ENCODE results near the gene SIRT7. TPM values are rescaled to one million over a fixed set of nuclear protein-coding genes. Genes with fewer than 3 reads are reported as not detected.

The SIRT7 gene
- total RNA-seq, 1 experiment from 2014 or later: 24.2 TPM

DNA sequence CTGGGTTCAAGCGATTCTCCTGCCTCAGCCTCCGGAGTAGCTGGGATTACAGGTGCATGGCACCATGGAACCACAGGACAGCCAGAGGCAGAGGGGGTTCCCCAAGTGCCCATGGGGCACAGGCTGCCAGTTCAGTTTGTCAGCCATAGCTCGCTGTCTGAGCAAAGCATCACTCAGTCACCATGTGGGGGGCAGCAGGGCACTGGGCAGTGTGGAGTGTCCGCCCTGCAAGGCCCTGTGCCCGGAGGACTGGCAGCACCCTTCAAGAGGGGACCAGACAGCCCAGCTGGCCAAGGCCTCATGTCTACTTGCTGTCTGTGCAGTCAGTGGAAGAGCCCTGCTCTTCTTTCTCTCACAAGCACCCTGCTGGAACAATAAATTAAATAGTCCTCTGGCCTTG is 33.0 kb downstream of the SIRT7 start (continued):
- TF ChIP-seq, protein P1, sequence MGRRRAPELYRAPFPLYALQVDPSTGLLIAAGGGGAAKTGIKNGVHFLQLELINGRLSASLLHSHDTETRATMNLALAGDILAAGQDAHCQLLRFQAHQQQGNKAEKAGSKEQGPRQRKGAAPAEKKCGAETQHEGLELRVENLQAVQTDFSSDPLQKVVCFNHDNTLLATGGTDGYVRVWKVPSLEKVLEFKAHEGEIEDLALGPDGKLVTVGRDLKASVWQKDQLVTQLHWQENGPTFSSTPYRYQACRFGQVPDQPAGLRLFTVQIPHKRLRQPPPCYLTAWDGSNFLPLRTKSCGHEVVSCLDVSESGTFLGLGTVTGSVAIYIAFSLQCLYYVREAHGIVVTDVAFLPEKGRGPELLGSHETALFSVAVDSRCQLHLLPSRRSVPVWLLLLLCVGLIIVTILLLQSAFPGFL (CRISPR knock-in tag; IDR thresholded peaks at IDR 0.05; ENCODE audit: borderline replicate concordance): no peak
- no peak for TF ChIP-seq RORB (CRISPR knock-in tag; IDR thresholded peaks at IDR 0.05)
- TF ChIP-seq PRRX2 (CRISPR knock-in tag; IDR thresholded peaks at IDR 0.05): no peak
- TF ChIP-seq, protein P2, sequence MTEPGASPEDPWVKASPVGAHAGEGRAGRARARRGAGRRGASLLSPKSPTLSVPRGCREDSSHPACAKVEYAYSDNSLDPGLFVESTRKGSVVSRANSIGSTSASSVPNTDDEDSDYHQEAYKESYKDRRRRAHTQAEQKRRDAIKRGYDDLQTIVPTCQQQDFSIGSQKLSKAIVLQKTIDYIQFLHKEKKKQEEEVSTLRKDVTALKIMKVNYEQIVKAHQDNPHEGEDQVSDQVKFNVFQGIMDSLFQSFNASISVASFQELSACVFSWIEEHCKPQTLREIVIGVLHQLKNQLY (CRISPR knock-in tag; IDR thresholded peaks at IDR 0.05): no peak

DNA sequence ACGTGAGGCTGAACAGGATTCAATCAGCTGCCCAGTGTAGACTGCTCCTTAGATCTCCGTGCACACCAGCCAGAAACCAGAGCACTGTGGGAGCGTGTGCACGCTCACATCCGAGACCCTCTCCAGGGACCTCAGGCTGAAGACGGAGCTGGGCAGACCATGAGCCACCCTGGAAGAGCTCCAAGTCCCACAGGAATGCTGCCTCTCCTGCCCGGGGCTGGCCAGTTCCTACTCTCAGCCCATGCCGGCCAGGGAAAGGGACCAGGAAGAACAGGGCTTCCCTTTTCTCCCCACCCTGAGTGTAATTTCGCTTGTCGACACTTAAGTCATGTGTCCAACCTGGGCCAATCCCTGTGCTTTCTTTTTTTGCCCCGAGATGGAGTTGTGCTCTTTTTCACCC is 33.5 kb downstream of the SIRT7 start:
- 0 out of 2 replicates have a peak, but pooled peaks cover 4% of the 10 kb centered on the region for H3K4me1 Mint-ChIP-seq
- no peaks in the 10 kb centered on the region for H3K9me3 Mint-ChIP-seq
- H3K27ac Mint-ChIP-seq: no peak overlapping the region; the same call in 1 of the 2 replicates
- no peaks in the 10 kb centered on the region for H3K27me3 Mint-ChIP-seq (ENCODE audit: low read depth)
- ATAC-seq (peak; percentile 21; the same call in 1 of the 2 replicates), DNase-seq (ENCODE audit: low spot score) (no peak)
- TF ChIP-seq RORB (CRISPR knock-in tag; IDR thresholded peaks at IDR 0.05): no peak
- CTCF ChIA-PET: interaction anchor here (0.5 to 2.7 kb wide), 3 partner anchors 15 to 364 kb away, joined by 3 to 10 read pairs (median 3); no protein-coding TSS in a partner anchor
- H3K4me3 Mint-ChIP-seq: no peak overlapping the region
- POLR2A ChIA-PET: no interaction called here
- peaks cover 58% of the 10 kb centered on the region for H3K36me3 Mint-ChIP-seq

GRCh38 chr17:81879121-81879520 is 38.9 kb downstream of the SIRT7 start:
- ATAC-seq: no peak
- Mint-ChIP-seq H3K36me3 (peaks cover 25% of the 10 kb centered on the region), H3K4me1 (no peaks in the 10 kb centered on the region), H3K27me3 (ENCODE audit: low read depth) (no peaks in the 10 kb centered on the region), H3K4me3 (no peak overlapping the region), H3K9me3 (no peaks in the 10 kb centered on the region), H3K27ac (peak overlapping the region; percentile 32; the same call in 1 of the 2 replicates)
- DNase-seq (ENCODE audit: low spot score): no peak
- POLR2A ChIA-PET: interaction anchor here (0.6 kb wide), 1 partner anchor 48 kb away, joined by 3 read pairs; no protein-coding TSS in a partner anchor
- CTCF ChIA-PET: no interaction called here
- TF ChIP-seq IRF2 (CRISPR knock-in tag; IDR thresholded peaks at IDR 0.05; ENCODE audit: borderline replicate concordance, low read depth) (no peak), AR (CRISPR knock-in tag; IDR thresholded peaks at IDR 0.05) (no peak), SMAD4 (CRISPR knock-in tag; IDR thresholded peaks at IDR 0.05) (no peak), ZNF138 (CRISPR knock-in tag; conservative IDR thresholded peaks at IDR 0.05) (no peak), ELF4 (CRISPR knock-in tag; IDR thresholded peaks at IDR 0.05; ENCODE audit: low read depth) (no peak), ETV6 (CRISPR knock-in tag; IDR thresholded peaks at IDR 0.05) (no peak), FOXP1 (CRISPR knock-in tag; IDR thresholded peaks at IDR 0.05; ENCODE audit: borderline replicate concordance) (no peak), ATF2 (CRISPR knock-in tag; IDR thresholded peaks at IDR 0.05; ENCODE audit: borderline replicate concordance, low read depth) (no peak), ZNF396 (CRISPR knock-in tag; IDR thresholded peaks at IDR 0.05; ENCODE audit: borderline replicate concordance) (no peak), SOX15 (CRISPR knock-in tag; IDR thresholded peaks at IDR 0.05) (no peak), GABPB1 (CRISPR knock-in tag; IDR thresholded peaks at IDR 0.05) (no peak), ZNF532 (CRISPR knock-in tag; IDR thresholded peaks at IDR 0.05; ENCODE audit: borderline replicate concordance) (no peak), EMX1 (CRISPR knock-in tag; IDR thresholded peaks at IDR 0.05) (no peak), MXD4 (CRISPR knock-in tag; IDR thresholded peaks at IDR 0.05; ENCODE audit: borderline replicate concordance) (no peak), NFE2L1 (CRISPR knock-in tag; IDR thresholded peaks at IDR 0.05) (no peak), MYBL2 (CRISPR knock-in tag; IDR thresholded peaks at IDR 0.05) (no peak)
- TF ChIP-seq, protein P3, sequence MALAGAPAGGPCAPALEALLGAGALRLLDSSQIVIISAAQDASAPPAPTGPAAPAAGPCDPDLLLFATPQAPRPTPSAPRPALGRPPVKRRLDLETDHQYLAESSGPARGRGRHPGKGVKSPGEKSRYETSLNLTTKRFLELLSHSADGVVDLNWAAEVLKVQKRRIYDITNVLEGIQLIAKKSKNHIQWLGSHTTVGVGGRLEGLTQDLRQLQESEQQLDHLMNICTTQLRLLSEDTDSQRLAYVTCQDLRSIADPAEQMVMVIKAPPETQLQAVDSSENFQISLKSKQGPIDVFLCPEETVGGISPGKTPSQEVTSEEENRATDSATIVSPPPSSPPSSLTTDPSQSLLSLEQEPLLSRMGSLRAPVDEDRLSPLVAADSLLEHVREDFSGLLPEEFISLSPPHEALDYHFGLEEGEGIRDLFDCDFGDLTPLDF (CRISPR knock-in tag; IDR thresholded peaks at IDR 0.05): no peak
- TF ChIP-seq, protein P4, sequence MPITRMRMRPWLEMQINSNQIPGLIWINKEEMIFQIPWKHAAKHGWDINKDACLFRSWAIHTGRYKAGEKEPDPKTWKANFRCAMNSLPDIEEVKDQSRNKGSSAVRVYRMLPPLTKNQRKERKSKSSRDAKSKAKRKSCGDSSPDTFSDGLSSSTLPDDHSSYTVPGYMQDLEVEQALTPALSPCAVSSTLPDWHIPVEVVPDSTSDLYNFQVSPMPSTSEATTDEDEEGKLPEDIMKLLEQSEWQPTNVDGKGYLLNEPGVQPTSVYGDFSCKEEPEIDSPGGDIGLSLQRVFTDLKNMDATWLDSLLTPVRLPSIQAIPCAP (CRISPR knock-in tag; IDR thresholded peaks at IDR 0.05): no peak
